Measurements from ENCODE around the gene VEZT.
"Not testable (repeated sequence)": the region's sequence is repeated elsewhere in the genome, so short reads cannot be mapped to it uniquely, and the experiment has no call there.

The VEZT gene

GRCh38 chr12:95257541-95257940 is 39.9 kb downstream of the VEZT start:
- no peak for DNase-seq (ENCODE audit: low spot score)

- DNase-seq (ENCODE audit: low spot score): no peak
Observed at GRCh38 chr12:95258151-95258550, 40.5 kb downstream of the VEZT start.

DNA sequence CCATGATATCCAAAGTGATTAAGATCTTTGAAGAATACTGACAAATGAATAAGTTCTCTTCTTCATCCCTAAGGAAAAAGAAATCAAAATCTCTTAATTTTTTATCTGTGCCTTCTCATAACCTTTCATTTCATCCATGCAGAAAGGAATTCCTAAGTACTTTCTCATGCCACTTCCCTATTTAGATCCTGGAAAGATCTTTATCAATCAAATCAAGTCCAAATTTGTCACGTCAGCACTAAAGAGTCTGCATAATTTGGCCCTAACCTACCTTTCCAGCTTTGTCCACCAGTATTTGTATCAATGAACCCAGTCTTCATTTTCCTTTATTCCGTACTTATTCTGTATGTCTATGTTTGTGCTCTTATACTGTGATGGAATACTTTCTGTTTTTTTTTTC is 41.2 kb downstream of the VEZT start:
- no peak for DNase-seq (ENCODE audit: low spot score)

GRCh38 chr12:95259368-95259767 is 41.8 kb downstream of the VEZT start:
- DNase-seq (ENCODE audit: low spot score): no peak

GRCh38 chr12:95261109-95261508 is 43.5 kb downstream of the VEZT start:
- no peak for DNase-seq (ENCODE audit: low spot score)

DNA sequence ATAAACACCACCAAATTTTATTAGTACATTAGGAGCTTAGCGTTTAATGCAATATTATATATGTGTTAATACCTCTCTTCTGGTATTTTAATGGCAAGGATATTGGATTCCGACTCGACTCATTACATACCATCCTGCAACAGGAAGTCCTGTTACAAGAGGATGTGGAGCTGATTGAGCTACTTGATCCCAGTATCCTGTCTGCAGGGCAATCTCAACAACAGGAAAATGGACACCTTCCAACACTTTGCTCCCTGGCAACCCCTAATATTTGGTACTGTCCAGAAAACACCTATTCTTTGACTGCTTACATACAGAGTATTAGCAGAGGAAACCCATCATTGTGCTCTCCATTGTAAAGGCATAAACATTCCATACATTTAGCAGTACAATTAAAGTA is 45.2 kb downstream of the VEZT start:
- peak; percentile 38 for DNase-seq (ENCODE audit: low spot score)

GRCh38 chr12:95265765-95266164 is 48.2 kb downstream of the VEZT start:
- DNase-seq (ENCODE audit: low spot score): no peak

DNA sequence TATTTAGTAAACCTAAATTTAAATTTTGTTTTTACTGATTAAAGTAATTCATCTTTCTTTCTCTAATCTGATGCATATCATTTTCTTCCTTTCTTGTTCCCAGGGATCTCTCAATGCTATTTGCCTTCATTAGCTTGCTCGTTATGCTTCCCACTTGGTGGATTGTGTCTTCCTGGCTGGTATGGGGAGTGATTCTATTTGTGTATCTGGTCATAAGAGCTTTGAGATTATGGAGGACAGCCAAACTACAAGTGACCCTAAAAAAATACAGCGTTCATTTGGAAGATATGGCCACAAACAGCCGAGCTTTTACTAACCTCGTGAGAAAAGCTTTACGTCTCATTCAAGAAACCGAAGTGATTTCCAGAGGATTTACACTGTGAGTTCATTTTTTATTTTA is 48.6 kb downstream of the VEZT start:
- no peak for DNase-seq (ENCODE audit: low spot score)

GRCh38 chr12:95269892-95270291 is 52.3 kb downstream of the VEZT start:
- DNase-seq (ENCODE audit: low spot score): no peak

- no peak for DNase-seq (ENCODE audit: low spot score)
Observed at GRCh38 chr12:95271465-95271864, 53.9 kb downstream of the VEZT start.

DNA sequence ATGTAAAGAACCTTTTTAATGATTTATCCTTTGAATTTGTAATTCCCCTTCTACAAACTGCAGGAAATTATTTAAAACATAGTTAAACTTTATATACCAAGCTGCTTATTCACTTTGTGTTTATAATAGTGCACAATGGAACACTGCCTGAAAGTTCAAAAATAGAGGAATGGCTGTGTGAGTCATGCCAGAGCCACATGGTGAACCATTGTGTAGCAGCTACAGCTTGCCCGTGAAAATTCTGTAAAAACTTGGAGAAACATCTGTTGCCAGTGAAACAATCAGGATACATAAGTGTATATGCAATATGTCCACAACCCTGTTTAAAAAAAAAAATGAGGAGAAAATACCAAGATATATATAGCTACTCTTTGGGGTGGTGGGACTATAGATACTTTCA is 59.5 kb downstream of the VEZT start:
- peak; percentile 16 for DNase-seq (ENCODE audit: low spot score)

GRCh38 chr12:95279856-95280255 is 62.2 kb downstream of the VEZT start:
- no peak for DNase-seq (ENCODE audit: low spot score)

DNA sequence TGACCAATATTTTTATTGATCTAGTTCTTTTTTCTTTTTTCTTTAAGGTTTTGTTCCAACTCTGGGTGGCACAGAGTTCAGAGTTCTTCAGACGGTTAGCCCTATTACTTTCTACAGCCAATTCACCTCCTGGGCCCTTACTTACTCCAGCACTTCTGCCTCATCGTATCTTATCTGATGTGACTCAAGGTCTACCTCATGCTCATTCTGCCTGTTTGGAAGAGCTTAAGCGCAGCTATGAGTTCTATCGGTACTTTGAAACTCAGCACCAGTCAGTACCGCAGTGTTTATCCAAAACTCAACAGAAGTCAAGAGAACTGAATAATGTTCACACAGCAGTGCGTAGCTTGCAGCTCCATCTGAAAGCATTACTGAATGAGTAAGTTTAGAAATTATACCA is 64.7 kb downstream of the VEZT start:
- DNase-seq (ENCODE audit: low spot score): no peak

GRCh38 chr12:95283371-95283770 is 65.8 kb downstream of the VEZT start:
- no peak for DNase-seq (ENCODE audit: low spot score)

GRCh38 chr12:95286713-95287112 is 69.1 kb downstream of the VEZT start:
- DNase-seq (ENCODE audit: low spot score): peak; percentile 57

GRCh38 chr12:95291501-95291900 is 73.9 kb downstream of the VEZT start:
- DNase-seq (ENCODE audit: low spot score): no peak

- no peak for DNase-seq (ENCODE audit: low spot score)
Observed at GRCh38 chr12:95298916-95299315, 81.3 kb downstream of the VEZT start.

- no peak for DNase-seq (ENCODE audit: low spot score)
Observed at GRCh38 chr12:95300286-95300685, 82.7 kb downstream of the VEZT start.

DNA sequence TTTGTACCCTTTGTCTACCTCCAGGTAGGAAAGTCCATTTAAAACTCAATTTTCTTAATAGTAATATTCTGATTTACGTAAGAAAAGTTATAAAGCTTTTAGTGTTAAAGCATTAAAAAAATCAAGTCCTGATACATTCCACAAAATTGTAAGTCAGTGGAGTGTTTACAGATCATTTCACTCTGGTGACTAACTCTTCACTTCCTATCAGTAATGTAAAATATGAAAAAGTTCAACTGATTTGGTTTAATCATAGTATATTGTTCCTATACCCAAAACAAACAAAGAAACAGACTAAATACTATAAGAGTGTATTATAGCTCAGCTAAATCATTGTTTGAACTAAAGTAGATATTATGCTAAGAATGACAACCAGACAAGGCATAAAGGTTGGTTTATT is 85.9 kb downstream of the VEZT start:
- no peak for DNase-seq (ENCODE audit: low spot score)

DNA sequence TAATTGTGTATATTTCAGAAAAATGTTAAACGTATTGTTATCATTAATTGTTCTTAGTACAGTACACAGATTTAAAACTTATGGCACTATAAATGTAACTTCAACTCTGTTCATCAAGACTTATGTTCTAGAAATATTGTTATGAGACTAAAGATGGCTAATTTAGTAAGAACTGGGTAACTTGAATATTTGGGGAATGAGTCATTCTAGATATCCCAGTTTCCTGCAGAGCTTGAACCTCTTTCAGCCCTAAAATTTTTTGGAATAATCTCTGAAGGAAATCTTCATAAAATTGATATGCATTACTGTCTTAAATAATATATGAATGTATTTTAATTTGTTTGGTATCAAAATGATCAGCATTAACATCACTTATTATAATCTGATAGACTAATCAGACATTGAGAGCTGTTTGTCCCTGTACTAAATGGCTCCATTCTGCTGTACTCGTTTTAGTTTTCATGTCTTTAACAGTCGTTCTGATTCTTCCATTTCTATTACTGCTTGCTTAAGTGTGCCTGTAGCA is 87.1 kb downstream of the VEZT start:
- no peak for DNase-seq (ENCODE audit: low spot score)

DNA sequence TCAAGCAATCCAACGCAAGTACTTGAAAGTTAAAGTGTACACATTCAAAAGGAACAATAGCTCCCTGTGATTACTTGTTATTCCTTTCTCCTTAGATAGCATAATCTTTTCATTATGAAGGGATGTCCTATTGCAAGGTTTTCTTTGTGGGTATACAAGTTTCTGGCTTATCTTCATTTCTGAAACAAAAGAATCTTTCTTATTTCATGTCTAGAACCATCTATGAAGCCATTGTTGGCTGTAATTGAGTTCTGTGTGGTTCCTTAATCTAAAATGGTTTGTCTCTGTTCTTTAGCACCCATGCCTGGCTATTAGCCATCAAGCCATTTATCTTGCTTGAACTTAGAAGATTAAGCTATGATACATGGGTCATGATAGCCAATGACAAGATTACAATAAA is 95.0 kb downstream of the VEZT start:
- no peak for DNase-seq (ENCODE audit: low spot score)

DNA sequence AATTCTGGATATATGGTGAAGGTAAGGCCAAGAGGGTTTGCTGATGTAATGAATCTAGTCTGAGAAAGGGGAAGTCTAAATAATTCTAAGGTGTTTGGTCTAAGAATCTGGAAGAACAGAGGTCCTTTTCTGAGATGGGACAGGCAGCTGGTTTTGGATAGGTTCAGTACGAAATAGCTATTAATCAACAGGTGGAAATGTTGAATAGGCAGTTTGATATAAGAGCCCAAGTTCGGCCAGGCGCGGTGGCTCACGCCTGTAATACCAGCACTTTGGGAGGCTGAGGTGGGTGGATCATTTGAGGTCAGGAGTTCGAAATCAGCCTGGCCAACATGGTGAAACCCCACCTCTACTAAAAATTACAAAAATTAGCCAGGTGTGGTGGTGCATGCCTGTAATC is 97.1 kb downstream of the VEZT start:
- DNase-seq (ENCODE audit: low spot score): not testable (repeated sequence)

DNA sequence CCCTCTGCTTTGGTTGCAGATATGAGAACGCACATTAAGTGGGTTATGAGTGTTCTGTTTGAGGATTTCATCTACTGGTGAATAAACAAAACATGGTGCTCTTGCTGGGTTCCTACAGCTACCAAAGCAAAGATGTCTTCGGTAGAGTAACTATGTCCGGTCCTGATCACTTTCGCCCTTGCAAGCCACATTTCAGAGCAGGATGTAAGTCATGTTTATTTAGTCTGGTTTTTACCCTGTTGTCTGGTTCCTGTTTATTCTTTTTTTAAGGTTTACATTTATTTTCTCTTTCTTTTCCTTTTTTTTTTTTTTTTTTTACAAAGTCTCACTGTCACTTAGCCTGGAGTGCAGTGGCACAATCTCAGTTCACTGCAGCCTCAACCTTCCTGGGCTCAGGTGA is 99.2 kb downstream of the VEZT start:
- no peak for DNase-seq (ENCODE audit: low spot score)

- DNase-seq (ENCODE audit: low spot score): peak; percentile 52
Observed at GRCh38 chr12:95318071-95318545, 100.5 kb downstream of the VEZT start.

All from kidney tubule cell (primary cell).